ENCODE measurements around the gene DNAH17. TPM values are rescaled to one million over a fixed set of nuclear protein-coding genes. Genes with fewer than 3 reads are reported as not detected.

Gene DNAH17
- total and polyA plus RNA-seq, 2 donors: 0.05 to 0.10 TPM

GRCh38 chr17:78462148-78462547, 115.0 kb downstream of the DNAH17 start:
- Histone ChIP-seq H3K27ac (ENCODE audit: low read depth) (no peak overlapping the region), H3K4me1 (ENCODE audit: insufficient read depth) (no peaks in the 10 kb centered on the region), H3K36me3 (ENCODE audit: insufficient read depth) (no peaks in the 10 kb centered on the region), H3K4me3 (ENCODE audit: low read depth, low read length) (no peak overlapping the region)
- no peak for DNase-seq (ENCODE audit: extremely low spot score)
- WGBS: 57% methylated on average over 8 of the region's 8 CpGs

- Histone ChIP-seq H3K4me1 (ENCODE audit: insufficient read depth) (no peaks in the 10 kb centered on the region), H3K4me3 (ENCODE audit: low read depth, low read length) (no peak overlapping the region), H3K27ac (ENCODE audit: low read depth) (no peak overlapping the region), H3K36me3 (ENCODE audit: insufficient read depth) (no peaks in the 10 kb centered on the region)
- WGBS: 67% methylated on average over 6 of the region's 6 CpGs
- DNase-seq (ENCODE audit: extremely low spot score): no peak
Observed at GRCh38 chr17:78461799-78462053, 115.5 kb downstream of the DNAH17 start.

- Histone ChIP-seq H3K4me3 (ENCODE audit: low read depth, low read length) (no peak overlapping the region), H3K36me3 (ENCODE audit: insufficient read depth) (no peaks in the 10 kb centered on the region), H3K4me1 (ENCODE audit: insufficient read depth) (no peaks in the 10 kb centered on the region), H3K27ac (ENCODE audit: low read depth) (no peak overlapping the region)
- no peak for DNase-seq (ENCODE audit: extremely low spot score)
- WGBS: 86% methylated on average over 34 of the region's 34 CpGs
Observed at GRCh38 chr17:78460951-78461798, 116.0 kb downstream of the DNAH17 start.

- Histone ChIP-seq H3K4me1 (ENCODE audit: insufficient read depth) (no peaks in the 10 kb centered on the region), H3K36me3 (ENCODE audit: insufficient read depth) (no peaks in the 10 kb centered on the region), H3K27ac (ENCODE audit: low read depth) (no peak overlapping the region), H3K4me3 (ENCODE audit: low read depth, low read length) (no peak overlapping the region)
- 88% methylated on average over 11 of the region's 11 CpGs for WGBS
- DNase-seq (ENCODE audit: extremely low spot score): no peak
Observed at GRCh38 chr17:78460176-78460675, 117.0 kb downstream of the DNAH17 start.

- DNase-seq (ENCODE audit: extremely low spot score): no peak
- no peak overlapping the region for H3K27ac ChIP-seq (ENCODE audit: low read depth)
- WGBS: 90% methylated on average over 21 of the region's 21 CpGs
Observed at GRCh38 chr17:78459696-78460095, 117.5 kb downstream of the DNAH17 start.

GRCh38 chr17:78458736-78459335, 118.4 kb downstream of the DNAH17 start:
- no peaks in the 10 kb centered on the region for H3K36me3 ChIP-seq (ENCODE audit: insufficient read depth)
- 92% methylated on average over 37 of the region's 37 CpGs for WGBS
- H3K4me3 ChIP-seq (ENCODE audit: low read depth, low read length): no peak overlapping the region
- DNase-seq (ENCODE audit: extremely low spot score): no peak
- H3K4me1 ChIP-seq (ENCODE audit: insufficient read depth): no peaks in the 10 kb centered on the region
- no peak overlapping the region for H3K27ac ChIP-seq (ENCODE audit: low read depth)

More at GRCh38 chr17:78459696-78460095, 117.5 kb downstream of the DNAH17 start:
- H3K4me1 ChIP-seq (ENCODE audit: insufficient read depth): no peaks in the 10 kb centered on the region
- no peaks in the 10 kb centered on the region for H3K36me3 ChIP-seq (ENCODE audit: insufficient read depth)
- no peak overlapping the region for H3K4me3 ChIP-seq (ENCODE audit: low read depth, low read length)

GRCh38 chr17:78458091-78458490, 119.1 kb downstream of the DNAH17 start:
- WGBS: 79% methylated on average over 10 of the region's 10 CpGs
- no peak for DNase-seq (ENCODE audit: extremely low spot score)

GRCh38 chr17:78454346-78454745, 122.8 kb downstream of the DNAH17 start:
- DNase-seq (ENCODE audit: extremely low spot score): no peak
- H3K4me1 ChIP-seq (ENCODE audit: insufficient read depth): no peaks in the 10 kb centered on the region
- H3K27ac ChIP-seq (ENCODE audit: low read depth): no peak overlapping the region
- no peaks in the 10 kb centered on the region for H3K36me3 ChIP-seq (ENCODE audit: insufficient read depth)
- 95% methylated on average over 20 of the region's 20 CpGs for WGBS
- no peak overlapping the region for H3K4me3 ChIP-seq (ENCODE audit: low read depth, low read length)

More at GRCh38 chr17:78458091-78458490, 119.1 kb downstream of the DNAH17 start:
- no peaks in the 10 kb centered on the region for H3K4me1 ChIP-seq (ENCODE audit: insufficient read depth)
- H3K36me3 ChIP-seq (ENCODE audit: insufficient read depth): no peaks in the 10 kb centered on the region
- H3K27ac ChIP-seq (ENCODE audit: low read depth): no peak overlapping the region
- no peak overlapping the region for H3K4me3 ChIP-seq (ENCODE audit: low read depth, low read length)

- no peak overlapping the region for H3K27ac ChIP-seq (ENCODE audit: low read depth)
- H3K4me3 ChIP-seq (ENCODE audit: low read depth, low read length): no peak overlapping the region
- no peaks in the 10 kb centered on the region for H3K4me1 ChIP-seq (ENCODE audit: insufficient read depth)
- WGBS: 81% methylated on average over 7 of the region's 7 CpGs
- no peaks in the 10 kb centered on the region for H3K36me3 ChIP-seq (ENCODE audit: insufficient read depth)
- DNase-seq (ENCODE audit: extremely low spot score): no peak
Observed at GRCh38 chr17:78451753-78452152, 125.4 kb downstream of the DNAH17 start.

GRCh38 chr17:78450696-78451345, 126.4 kb downstream of the DNAH17 start:
- no peak overlapping the region for H3K27ac ChIP-seq (ENCODE audit: low read depth)
- 67% methylated on average over 20 of the region's 20 CpGs for WGBS

GRCh38 chr17:78449983-78450595, 127.1 kb downstream of the DNAH17 start:
- H3K4me3 ChIP-seq (ENCODE audit: low read depth, low read length): no peak overlapping the region
- no peak overlapping the region for H3K27ac ChIP-seq (ENCODE audit: low read depth)
- 90% methylated on average over 14 of the region's 14 CpGs for WGBS
- no peaks in the 10 kb centered on the region for H3K4me1 ChIP-seq (ENCODE audit: insufficient read depth)
- no peak for DNase-seq (ENCODE audit: extremely low spot score)
- H3K36me3 ChIP-seq (ENCODE audit: insufficient read depth): no peaks in the 10 kb centered on the region

More at GRCh38 chr17:78450696-78451345, 126.4 kb downstream of the DNAH17 start:
- Histone ChIP-seq H3K4me3 (ENCODE audit: low read depth, low read length) (no peak overlapping the region), H3K4me1 (ENCODE audit: insufficient read depth) (no peaks in the 10 kb centered on the region), H3K36me3 (ENCODE audit: insufficient read depth) (no peaks in the 10 kb centered on the region)
- DNase-seq (ENCODE audit: extremely low spot score): no peak

GRCh38 chr17:78448356-78448993, 128.7 kb downstream of the DNAH17 start:
- Histone ChIP-seq H3K4me3 (ENCODE audit: low read depth, low read length) (no peak overlapping the region), H3K36me3 (ENCODE audit: insufficient read depth) (no peaks in the 10 kb centered on the region), H3K4me1 (ENCODE audit: insufficient read depth) (no peaks in the 10 kb centered on the region), H3K27ac (ENCODE audit: low read depth) (no peak overlapping the region)
- no peak for DNase-seq (ENCODE audit: extremely low spot score)
- WGBS: 62% methylated on average over 5 of the region's 5 CpGs

GRCh38 chr17:78446833-78447232, 130.4 kb downstream of the DNAH17 start:
- no peak overlapping the region for H3K27ac ChIP-seq (ENCODE audit: low read depth)
- no peaks in the 10 kb centered on the region for H3K4me1 ChIP-seq (ENCODE audit: insufficient read depth)
- no peak overlapping the region for H3K4me3 ChIP-seq (ENCODE audit: low read depth, low read length)
- 92% methylated on average over 7 of the region's 7 CpGs for WGBS
- DNase-seq (ENCODE audit: extremely low spot score): no peak
- no peaks in the 10 kb centered on the region for H3K36me3 ChIP-seq (ENCODE audit: insufficient read depth)
